Fibroblast of skin of left biceps (primary cell): ENCODE measurements around the gene NDE1.
"Not testable (repeated sequence)": the region's sequence is repeated elsewhere in the genome, so short reads cannot be mapped to it uniquely, and the experiment has no call there.

Experiments
- DNase-seq, 2 experiments: peaks; one replicate each; pipeline ENCODE4 v3.0.0-alpha.2; 2013; ENCODE audit warnings: low read depth in 2 of 2

The NDE1 gene

DNA sequence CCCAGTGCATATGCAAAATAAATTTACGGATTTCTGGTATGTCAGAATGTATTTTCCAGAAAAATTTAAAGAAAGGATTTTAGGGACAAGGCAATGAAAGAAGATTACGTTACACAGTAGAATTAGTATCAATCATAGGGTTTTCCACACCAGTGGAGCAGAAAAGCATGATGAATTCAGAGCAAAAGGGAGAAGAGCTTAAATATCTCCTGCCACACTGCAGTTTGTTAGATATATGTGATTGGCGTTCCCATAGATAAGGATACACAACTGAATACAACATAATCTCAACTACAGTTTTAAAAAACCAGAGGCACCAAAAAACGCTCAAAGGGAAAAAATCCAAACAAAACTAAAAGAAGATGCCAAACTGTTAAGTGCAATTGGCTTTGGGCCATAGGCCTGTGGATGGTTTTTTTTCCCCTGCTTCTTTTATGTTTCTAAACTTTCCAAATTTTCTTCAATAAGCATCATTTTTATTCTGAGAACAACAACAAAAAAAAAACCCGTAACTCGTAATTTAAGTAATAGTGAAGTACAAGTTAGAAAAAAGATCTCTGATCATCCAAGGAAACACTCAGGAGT is 29.3 kb upstream of the NDE1 start:
- no peak for DNase-seq

GRCh38 chr16:15621456-15621855 is 28.6 kb upstream of the NDE1 start:
- DNase-seq, result no peak

DNA sequence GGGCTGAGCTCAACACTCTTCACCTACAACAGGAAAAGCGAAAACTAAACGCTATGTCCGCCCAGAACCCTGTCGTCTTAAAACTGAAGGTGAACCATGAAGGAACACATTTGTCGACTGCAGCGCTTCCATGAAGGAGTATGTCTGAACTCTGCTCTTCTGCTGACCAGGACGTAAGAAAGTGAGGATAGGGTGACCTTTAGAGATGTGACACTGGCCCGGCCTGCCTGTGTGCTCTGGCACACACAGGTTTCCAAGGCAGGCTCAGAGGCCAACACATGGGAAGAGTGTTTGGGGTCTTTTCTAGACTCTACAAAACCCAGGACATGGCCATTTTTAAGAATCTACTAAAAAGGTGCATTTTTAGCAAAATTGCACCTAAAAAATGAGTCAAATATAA is 28.2 kb upstream of the NDE1 start:
- no peak for DNase-seq

GRCh38 chr16:15631730-15632409 is 18.2 kb upstream of the NDE1 start:
- DNase-seq, result no peak

GRCh38 chr16:15635926-15636325 is 14.1 kb upstream of the NDE1 start:
- no peak for DNase-seq

DNA sequence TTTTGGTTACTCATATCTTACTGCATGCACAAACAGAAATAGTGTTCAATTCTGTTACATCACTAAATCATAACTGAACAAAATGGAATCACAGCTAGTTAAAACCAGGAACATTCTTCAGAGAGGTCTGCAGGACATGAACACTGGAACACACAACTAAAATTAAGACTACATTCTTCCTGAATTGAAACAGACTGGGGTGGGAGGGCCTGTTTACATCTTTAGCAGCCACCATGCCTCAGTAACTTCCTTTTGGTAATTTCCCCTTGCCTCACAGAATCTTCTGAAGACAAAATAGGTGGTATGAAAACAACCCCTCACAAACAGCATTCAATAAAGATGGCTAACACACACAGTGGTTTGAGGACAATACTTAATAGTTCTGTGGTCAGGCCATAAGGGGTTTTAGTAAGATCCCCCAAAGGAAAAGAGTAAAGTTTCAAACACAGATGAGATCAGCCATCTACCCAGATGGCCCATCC is 13.6 kb upstream of the NDE1 start:
- no peak for DNase-seq

GRCh38 chr16:15639061-15639568 is 10.9 kb upstream of the NDE1 start:
- DNase-seq, result no peak

DNA sequence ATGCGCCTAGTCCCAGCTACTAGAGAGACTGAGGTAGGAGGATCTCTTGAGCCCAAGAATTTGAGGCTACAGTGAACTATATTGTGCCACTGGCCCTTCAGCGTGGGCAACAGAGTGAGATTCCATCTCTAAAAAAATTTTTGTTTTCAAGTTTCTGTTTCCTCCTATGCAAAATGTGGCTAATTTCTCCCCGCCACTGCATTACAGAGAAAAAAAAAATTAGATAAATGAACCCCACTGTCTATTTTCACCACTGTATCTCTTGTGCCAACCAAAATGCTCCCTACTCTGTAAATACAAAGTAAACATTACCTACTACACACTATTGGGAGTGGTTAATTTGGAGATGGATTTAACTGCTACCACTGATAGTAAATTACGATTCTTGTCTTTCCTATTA is 9.1 kb upstream of the NDE1 start:
- no peak for DNase-seq

GRCh38 chr16:15641753-15642556 is 8.1 kb upstream of the NDE1 start:
- DNase-seq, result no peak

DNA sequence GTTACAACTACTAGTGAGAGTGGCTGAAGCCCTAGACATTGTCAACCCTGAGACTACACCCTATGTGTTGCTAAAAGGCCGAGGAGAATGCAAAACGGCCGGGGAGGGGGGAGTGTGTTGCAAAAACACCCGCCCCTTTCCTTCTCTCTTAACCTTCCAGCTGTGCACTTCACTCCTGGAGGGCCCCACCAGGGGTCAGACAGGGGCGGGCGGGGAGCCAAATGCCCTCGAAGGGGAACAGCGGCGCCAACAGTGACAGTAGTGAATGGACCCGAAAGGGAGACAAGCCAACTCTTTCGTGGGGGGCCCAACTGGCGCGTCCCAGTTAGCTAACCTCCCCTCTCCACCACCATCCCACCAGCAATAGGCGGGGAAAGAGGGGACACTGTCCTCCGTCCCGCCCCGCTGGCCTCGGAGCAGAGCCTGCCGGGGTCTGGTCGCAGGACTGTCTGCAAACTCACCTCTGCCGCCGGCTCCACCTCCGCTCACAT is 7.4 kb upstream of the NDE1 start:
- DNase-seq, result no peak

GRCh38 chr16:15643048-15643945 is 6.7 kb upstream of the NDE1 start, which contains the start of gene MARF1:
Gene MARF1, minus strand, starts transcription at chr16:15643154. Its CDS starts 3,921 bp downstream, at chr16:15639233.
- DNase-seq, result peak; percentile 81 to 87

DNA sequence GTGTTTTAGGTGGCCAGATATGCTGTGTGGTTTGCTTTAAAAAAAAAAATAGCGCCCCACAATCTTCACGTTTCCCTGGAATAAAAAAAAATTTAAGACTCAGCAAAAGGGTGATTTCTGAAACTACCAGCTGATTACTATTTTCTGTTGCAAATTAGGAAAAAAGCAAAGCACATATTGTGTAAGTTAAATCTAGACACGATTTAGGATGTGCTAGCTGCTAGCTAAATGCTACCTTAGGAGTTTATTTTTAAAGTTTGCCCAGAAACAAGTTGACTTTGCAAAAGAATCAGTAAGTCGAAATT is 6.1 kb upstream of the NDE1 start:
- no peak for DNase-seq

GRCh38 chr16:15644267-15644961 is 5.6 kb upstream of the NDE1 start:
- peak in 1 of 2 experiments; percentile 18 for DNase-seq

GRCh38 chr16:15644962-15645465 is 5.0 kb upstream of the NDE1 start:
- peak; percentile 45 to 51 for DNase-seq

DNA sequence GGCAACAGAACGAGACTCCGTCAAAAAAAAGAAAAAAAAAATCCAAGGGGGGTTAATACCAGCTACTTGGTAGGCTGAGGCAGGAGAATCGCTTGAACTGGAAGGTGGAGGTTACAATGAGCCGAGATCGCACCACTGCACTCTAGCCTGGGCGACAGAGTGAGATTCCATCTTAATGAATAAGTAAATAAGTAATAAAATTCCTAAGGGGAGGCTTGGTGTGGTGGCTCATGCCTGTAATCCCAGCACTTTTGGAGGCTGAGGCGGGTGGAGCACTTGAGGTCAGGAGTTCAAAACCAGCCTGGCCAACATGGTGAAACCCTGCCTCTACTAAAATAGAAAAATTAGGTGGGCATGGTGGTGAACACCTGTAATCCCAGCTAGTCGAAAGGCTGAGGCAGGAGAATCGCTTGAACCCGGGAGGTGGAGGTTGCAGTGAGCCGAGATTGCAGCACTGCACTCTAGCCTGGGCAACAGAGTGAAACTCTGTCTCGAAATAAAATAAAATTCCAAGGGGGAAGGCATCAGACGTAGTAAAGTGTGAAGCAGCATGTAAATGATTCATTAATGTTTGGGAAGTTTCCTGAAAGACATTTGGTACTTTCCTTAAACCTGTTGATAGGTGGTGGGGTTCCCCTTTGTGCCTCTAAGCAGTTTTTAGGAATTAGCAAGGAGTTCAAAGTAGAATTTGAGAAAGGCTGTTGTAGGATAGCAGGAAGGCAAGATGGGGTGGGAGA is 3.3 kb upstream of the NDE1 start:
- DNase-seq, result not testable (repeated sequence)

DNA sequence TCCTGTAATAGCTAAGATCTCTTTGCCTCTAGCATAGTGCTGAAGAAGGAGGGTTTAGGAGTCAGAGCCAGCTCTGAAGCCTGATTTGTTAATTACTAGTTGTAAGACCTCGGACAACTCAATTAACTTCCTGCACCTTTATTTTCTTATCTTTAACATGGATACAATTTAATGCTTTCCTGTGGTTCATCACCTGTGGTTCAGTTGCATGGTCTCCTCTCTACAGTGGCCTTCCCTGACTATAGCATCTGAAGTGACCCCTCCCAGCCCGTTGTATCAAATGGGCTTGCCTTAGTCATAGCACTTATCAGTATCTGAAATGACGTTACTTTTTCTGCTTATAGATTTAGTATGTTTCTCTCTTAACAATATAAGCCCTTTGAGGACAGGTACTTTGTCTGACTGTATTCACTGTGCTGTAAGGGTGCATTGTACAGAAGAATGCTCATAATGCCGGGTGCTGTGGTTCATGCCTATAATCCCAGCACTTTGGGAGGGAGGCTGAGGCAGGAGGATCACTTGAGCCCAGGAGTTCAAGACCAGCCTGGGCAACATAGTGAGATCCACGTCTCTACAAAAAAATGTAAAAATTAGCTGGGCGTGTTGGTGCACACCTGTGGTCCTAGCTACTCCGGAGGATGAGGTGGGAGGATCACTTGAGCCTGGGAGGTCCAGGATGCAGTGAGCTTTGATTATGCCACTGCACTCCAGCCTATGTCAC is 2.6 kb upstream of the NDE1 start:
- no peak for DNase-seq

DNA sequence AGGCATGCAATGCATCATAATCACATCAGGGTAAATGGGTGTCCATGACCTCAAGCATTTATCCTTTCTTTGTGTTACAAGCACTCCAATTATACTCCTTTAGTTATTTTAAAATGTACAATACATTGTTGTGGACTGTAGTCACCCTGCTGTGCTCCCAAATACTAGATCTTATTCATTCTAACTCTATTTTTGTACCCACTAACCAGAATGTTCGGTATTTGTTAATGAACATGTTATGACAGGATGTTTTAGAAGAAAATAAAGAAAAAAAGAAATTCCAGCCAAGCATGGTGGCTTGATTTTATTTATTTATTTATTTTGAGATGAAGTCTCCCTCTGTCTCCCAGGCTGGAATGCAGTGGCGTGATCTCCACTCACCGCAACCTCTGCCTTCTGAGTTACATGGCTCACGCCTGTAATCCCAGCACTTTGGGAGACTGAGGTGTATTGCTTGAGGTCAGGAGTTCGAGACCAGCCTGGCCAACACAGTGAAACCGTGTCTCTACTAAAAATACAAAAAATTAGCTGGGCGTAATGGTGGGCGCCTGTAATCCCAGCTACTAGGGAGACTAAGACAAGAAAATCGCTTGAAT is 1.8 kb upstream of the NDE1 start:
- DNase-seq, result no peak

GRCh38 chr16:15649311-15649710 is 734 bp upstream of the NDE1 start:
- not testable (repeated sequence) for DNase-seq

- DNase-seq, result no peak
Measured at GRCh38 chr16:15649727-15650018, 372 bp upstream of the NDE1 start.
